Epithelial cell of proximal tubule (primary cell): ENCODE data around the gene UBE2H. TPM values are rescaled to one million over a fixed set of nuclear protein-coding genes. Genes with fewer than 3 reads are reported as not detected.

Source experiments
- DNase-seq: peaks from one replicate; pipeline ENCODE4 v3.0.0-alpha.2; 2011; ENCODE audit warnings: low read depth
- H3K4me3 ChIP-seq: 2 replicates; pipeline ENCODE4 v1.5.1; 2011; ENCODE audit warnings: low read depth, mild to moderate bottlenecking, low read length
- CTCF ChIP-seq: conservative IDR thresholded peaks from 2 replicates; pipeline ENCODE4 v1.5.1; 2012; ENCODE audit warnings: low read depth, mild to moderate bottlenecking, low read length
- total RNA-seq: library from RNA; depleted of rRNA; stranded (reverse); fragments of >200 nt; gene quantifications from 2 replicates; pipeline ENCODE4 v1.2.3, GENCODE V29; 2015

UBE2H gene
- total RNA-seq, 1 donor from 2014 or later = 88.1 TPM

DNA sequence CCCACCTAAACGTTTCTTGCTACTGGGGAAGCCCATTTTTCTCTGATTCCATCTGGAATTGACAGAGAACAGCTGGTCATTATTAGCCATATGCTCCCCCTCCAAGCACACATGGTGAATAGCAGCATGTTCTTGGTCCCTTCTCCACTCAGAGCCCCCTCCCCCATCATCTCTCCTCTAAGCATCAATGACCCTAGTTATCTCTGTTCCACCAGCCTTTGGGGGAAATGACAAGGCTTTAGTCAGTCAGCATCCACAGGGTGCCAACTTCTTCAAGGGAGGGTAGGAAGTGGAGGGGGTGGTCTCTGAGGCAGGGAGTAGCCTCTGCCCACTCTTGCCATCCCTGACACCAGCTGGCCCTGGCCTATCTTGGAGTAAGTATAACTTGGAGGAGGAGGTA lies 163.1 kb downstream of the UBE2H start:
- no peak overlapping the region for H3K4me3 ChIP-seq
- DNase-seq = no peak
- TF ChIP-seq CTCF = no peak

- no peak overlapping the region for H3K4me3 ChIP-seq
- no peak for DNase-seq
- TF ChIP-seq CTCF = no peak
Measured at GRCh38 chr7:129789000-129789399, 163.8 kb downstream of the UBE2H start.

DNA sequence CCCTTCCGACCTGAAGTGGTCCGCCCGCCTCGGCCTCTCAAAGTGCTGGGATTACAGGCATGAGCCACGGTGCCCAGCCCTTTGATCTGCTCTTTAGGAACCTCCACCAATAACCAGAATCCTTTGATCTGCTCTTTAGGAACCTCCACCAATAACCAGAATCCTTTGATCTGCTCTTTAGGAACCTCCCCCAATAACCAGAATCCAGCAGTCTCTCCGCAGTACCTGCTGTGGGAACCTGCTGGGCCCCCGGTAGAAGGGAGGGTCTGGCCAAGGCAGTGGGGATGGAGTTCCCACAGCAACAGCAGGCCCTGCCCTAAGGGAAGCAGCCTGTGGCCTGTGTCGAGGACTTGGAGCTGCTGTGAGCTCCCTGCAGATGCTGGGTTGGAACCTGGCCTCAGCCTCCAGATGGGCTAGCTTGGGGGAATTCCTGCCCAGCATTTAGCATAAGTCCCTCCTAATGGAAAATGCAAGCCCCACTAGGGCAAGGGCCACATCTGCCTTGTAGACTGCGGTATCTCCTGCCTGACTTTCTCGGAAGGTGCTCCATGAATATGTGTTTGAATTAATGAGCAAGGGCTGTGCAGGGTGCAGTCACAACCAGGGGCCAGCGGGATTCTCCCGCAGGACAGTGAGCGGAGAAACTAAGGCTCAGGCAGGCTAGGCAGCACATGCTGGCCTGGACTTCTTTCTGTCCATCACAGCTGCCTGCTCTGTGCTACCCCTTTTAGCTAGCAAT lies 165.8 kb downstream of the UBE2H start:
- no peak overlapping the region for H3K4me3 ChIP-seq
- no peak for TF ChIP-seq CTCF
- no peak for DNase-seq

DNA sequence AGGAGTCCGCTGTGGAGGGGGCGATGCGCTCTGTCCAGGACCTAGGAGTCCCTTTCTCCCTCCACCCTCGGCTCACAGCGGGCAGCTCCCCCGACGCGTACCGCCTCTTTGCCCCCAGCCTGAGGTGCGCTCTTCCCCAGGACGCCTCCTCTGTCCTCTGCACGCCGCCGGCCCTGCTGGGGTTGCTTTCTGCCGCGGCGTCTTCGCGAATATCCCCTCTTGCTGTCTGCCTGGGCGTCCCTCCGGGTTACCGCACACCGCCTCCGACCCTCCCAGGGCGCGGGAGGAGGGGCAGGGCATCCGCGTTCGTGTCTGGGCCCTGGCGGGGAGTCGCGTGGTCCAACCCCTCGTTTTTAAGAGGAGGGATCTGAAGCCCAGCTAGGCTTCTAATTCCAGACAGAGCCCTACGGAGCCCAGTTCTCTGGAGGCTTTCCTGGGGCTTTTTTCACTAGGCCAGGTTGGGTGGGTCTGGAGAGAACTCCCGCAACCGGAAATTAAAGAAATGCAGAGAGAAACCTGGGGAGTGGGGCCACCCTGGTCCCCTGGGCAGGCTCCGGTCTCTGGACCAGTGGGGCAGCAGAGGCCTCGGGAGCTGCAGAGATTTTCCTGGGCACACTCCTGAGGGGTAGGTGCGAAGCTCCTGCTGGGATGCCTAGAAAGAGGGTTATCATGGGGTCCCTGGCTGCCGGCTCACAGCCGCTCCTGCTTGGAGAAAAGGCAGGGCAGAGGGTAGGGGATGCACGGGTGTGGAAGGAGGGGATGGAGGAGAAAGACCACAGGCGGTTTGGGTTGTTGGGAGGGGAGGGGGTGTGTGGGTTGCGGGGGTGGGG lies 166.9 kb downstream of the UBE2H start:
- no peak for TF ChIP-seq CTCF
- H3K4me3 ChIP-seq = no peak overlapping the region
- no peak for DNase-seq

GRCh38 chr7:129784783-129785684 lies 167.7 kb downstream of the UBE2H start:
- no peak for DNase-seq
- no peak for TF ChIP-seq CTCF
- H3K4me3 ChIP-seq = no peak overlapping the region

DNA sequence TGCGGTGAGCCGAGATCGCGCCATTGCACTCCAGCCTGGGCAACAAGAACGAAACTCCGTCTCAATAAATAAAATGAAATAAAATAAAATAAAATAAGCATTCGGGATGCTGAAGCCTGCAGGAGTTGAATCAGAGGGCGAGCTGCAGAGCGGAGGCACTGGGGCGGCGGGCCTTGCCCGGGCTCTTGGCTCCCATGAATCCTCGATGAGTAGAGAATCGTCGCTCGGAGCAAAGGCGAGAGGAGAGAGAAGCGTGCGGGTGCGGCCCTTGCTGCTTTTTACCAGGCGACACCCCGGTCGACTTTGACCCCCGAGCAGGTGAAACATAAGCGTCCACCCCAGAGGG lies 168.3 kb downstream of the UBE2H start:
- TF ChIP-seq CTCF = no peak
- no peak overlapping the region for H3K4me3 ChIP-seq
- no peak for DNase-seq
